AG08396 (cell line): Measurements from ENCODE around the gene TMX1.
A peak's percentile ranks its signal among the peaks of the same experiment; 100 is the strongest.

Source experiments
- DNase-seq: peaks from one replicate; pipeline ENCODE4 v3.0.0; 2012; ENCODE audit warnings: low spot score, mixed read lengths

The TMX1 gene

GRCh38 chr14:51242545-51243490 lies 2.8 kb downstream of the TMX1 start:
- DNase-seq: no peak

GRCh38 chr14:51244591-51244990 lies 4.5 kb downstream of the TMX1 start:
- DNase-seq: no peak

GRCh38 chr14:51246032-51246431 lies 6.0 kb downstream of the TMX1 start:
- DNase-seq: no peak

- no peak for DNase-seq
Observed at GRCh38 chr14:51248016-51248987, 8.3 kb downstream of the TMX1 start.

GRCh38 chr14:51251486-51251885 lies 11.4 kb downstream of the TMX1 start:
- no peak for DNase-seq

- no peak for DNase-seq
Observed at GRCh38 chr14:51253880-51254279, 13.8 kb downstream of the TMX1 start.

GRCh38 chr14:51258280-51258679 lies 18.2 kb downstream of the TMX1 start:
- no peak for DNase-seq

GRCh38 chr14:51258788-51259187 lies 18.7 kb downstream of the TMX1 start:
- no peak for DNase-seq

- DNase-seq: no peak
Observed at GRCh38 chr14:51260225-51260624, 20.2 kb downstream of the TMX1 start.

- DNase-seq: no peak
Observed at GRCh38 chr14:51261151-51261550, 21.1 kb downstream of the TMX1 start.

GRCh38 chr14:51262868-51263267 lies 22.8 kb downstream of the TMX1 start:
- DNase-seq: no peak

- DNase-seq: no peak
Observed at GRCh38 chr14:51269634-51270033, 29.6 kb downstream of the TMX1 start.

GRCh38 chr14:51276605-51277004 lies 36.6 kb downstream of the TMX1 start:
- no peak for DNase-seq

GRCh38 chr14:51277753-51278415 lies 37.8 kb downstream of the TMX1 start:
- DNase-seq: no peak

GRCh38 chr14:51282517-51282916 lies 42.5 kb downstream of the TMX1 start:
- DNase-seq: no peak

GRCh38 chr14:51283402-51284085 lies 43.5 kb downstream of the TMX1 start:
- DNase-seq: peak; percentile 61

- DNase-seq: no peak
Observed at GRCh38 chr14:51284241-51284640, 44.2 kb downstream of the TMX1 start.

GRCh38 chr14:51285120-51285519 lies 45.1 kb downstream of the TMX1 start:
- no peak for DNase-seq

GRCh38 chr14:51289169-51289568 lies 49.1 kb downstream of the TMX1 start:
- DNase-seq: no peak

GRCh38 chr14:51290132-51290531 lies 50.1 kb downstream of the TMX1 start:
- DNase-seq: no peak

GRCh38 chr14:51291016-51291415 lies 51.0 kb downstream of the TMX1 start:
- no peak for DNase-seq
